HepG2 (cell line): ENCODE measurements around the gene TAS2R60. TPM values are rescaled to one million over a fixed set of nuclear protein-coding genes. Genes with fewer than 3 reads are reported as not detected.

Source experiments
- HCFC1 ChIP-seq: fragments of 150-350 bp; IDR thresholded peaks from 2 replicates; pipeline ENCODE4 v1.6.1; 2014; ENCODE audit warnings: low read depth, low read length
- KLF12 ChIP-seq: sonication (generic); formaldehyde crosslinking; IDR thresholded peaks from 2 replicates; pipeline ENCODE4 v1.4.0; 2020; ENCODE audit warnings: missing genetic modification reagents, borderline replicate concordance
- MTA1 ChIP-seq: sonication (generic); formaldehyde crosslinking; IDR thresholded peaks from 2 replicates; pipeline ENCODE4 v1.4.0; 2020; ENCODE audit warnings: missing genetic modification reagents, mild to moderate bottlenecking, borderline replicate concordance
- NFYC ChIP-seq: IDR thresholded peaks from 2 replicates; pipeline ENCODE4 v1.6.1; 2016; ENCODE audit warnings: missing genetic modification reagents, missing compliant biosample characterization
- POGZ ChIP-seq: sonication (generic); formaldehyde crosslinking; IDR thresholded peaks from 2 replicates; pipeline ENCODE4 v1.4.0; 2020; ENCODE audit warnings: mild to moderate bottlenecking, missing genetic modification reagents
- SMC3 ChIP-seq: IDR thresholded peaks from 2 replicates; pipeline ENCODE4 v1.6.1; 2011; ENCODE audit warnings: low read length, improper control_type of control experiment
- XRCC5 ChIP-seq: fragments of 200-400 bp; formaldehyde crosslinking; optimal IDR thresholded peaks from 2 replicates; pipeline ENCODE3; 2017; ENCODE audit warnings: mild to moderate bottlenecking, low read length
- ZNF251 ChIP-seq: sonication (generic); formaldehyde crosslinking; IDR thresholded peaks from 2 replicates; pipeline ENCODE4 v1.9.0; 2021; ENCODE audit warnings: mild to moderate bottlenecking, missing genetic modification reagents
- ZNF816 ChIP-seq: sonication (generic); formaldehyde crosslinking; IDR thresholded peaks from 2 replicates; pipeline ENCODE4 v1.8.0; 2022; ENCODE audit warnings: missing genetic modification reagents, mild to moderate bottlenecking, borderline replicate concordance
- polyA plus RNA-seq, 8 experiments: library from polyadenylated mRNA; depleted of rRNA in 3 of 8; stranded (reverse) in 7 of 8; unstranded in 1 of 8; fragments of >200 nt; fragmentation: Illumina TruSeq in 4 of 8; extraction: Trizol in 4 of 8; gene quantifications; 2 replicates each; pipeline versions ENCODE4 v1.2.1 to v1.2.3, GENCODE V29; 2011 to 2016; ENCODE audit warnings: low read depth in 4 of 8, missing spikeins in 1 of 8, mixed read lengths in 1 of 8; ENCODE audit not compliant: insufficient read depth in 1 of 8
- total RNA-seq, 5 experiments: library from RNA; depleted of rRNA; stranded (reverse); fragments of >200 nt; fragmentation: Illumina TruSeq; extraction: Trizol; gene quantifications; 2 replicates each; pipeline ENCODE4 v1.2.3, GENCODE V29; 2016; ENCODE audit warnings: low read depth in 1 of 5
- TF ChIP-seq, protein P1 (sequence below): sonication (generic); formaldehyde crosslinking; IDR thresholded peaks from 2 replicates; pipeline ENCODE4 v1.5.0; 2020; ENCODE audit warnings: mild to moderate bottlenecking, missing genetic modification reagents
- TF ChIP-seq, protein P2 (sequence below): IDR thresholded peaks from 2 replicates; pipeline ENCODE4 v1.6.1; 2016; ENCODE audit warnings: low read depth, missing genetic modification reagents, missing compliant biosample characterization
- TF ChIP-seq, protein P3 (sequence below): sonication (generic); formaldehyde crosslinking; IDR thresholded peaks from 2 replicates; pipeline ENCODE4 v1.5.0; 2020; ENCODE audit warnings: missing genetic modification reagents
- TF ChIP-seq, protein P4 (sequence below): sonication (generic); formaldehyde crosslinking; IDR thresholded peaks from 2 replicates; pipeline ENCODE4 v1.5.1; 2020; ENCODE audit warnings: mild to moderate bottlenecking, missing genetic modification reagents, borderline replicate concordance

TAS2R60 gene
- total and polyA plus RNA-seq, 2 of the 13 experiments (the other 11 are each of a cell fraction or from before 2014, with no cell fraction given), result not detected

DNA sequence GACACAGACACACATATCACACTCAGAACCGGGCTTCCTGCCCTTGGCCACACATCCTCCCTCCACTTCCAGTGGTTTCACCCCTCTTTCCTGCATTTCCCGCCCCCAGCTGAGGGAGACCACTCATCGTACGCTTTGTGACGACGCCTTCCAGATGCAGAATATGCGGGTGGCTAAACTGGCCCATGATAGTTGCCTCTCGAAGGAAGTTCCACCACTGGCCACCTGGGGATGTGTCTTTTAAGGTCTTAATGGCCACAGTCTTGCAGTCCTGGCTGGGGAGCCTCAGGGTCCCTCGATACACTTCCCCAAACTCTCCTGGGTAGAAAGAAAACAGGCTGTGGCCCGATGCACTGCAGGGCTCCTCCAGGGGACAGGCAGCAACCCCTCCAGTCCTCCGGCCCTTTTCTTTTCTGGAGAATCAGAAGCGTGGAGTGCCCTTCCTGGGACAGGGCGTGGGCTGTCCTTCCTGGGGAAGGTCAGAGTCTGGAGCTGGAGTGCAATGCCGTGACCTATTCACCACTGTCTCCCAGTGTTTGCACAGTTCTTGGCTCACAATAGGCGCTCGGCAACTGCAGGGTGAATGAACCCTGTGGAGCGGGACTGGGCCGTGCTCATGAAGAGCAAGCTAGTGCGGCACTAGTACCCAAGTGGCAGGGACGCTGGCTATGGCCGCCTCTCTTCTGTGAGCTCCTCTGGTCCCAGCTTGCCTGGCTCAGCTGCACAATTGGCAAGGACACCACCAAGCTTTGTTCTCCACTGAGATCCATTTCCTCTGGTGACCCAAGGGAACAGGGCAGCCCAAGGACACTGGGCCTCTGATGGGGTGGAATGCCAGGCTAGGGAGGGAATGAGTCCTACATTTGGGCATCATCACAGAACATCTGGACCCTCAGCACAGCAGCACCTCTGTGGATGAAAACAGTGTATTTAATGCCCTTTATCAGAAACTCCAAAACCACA is 47.8 kb upstream of the TAS2R60 start (continued):
- TF ChIP-seq, protein P1, sequence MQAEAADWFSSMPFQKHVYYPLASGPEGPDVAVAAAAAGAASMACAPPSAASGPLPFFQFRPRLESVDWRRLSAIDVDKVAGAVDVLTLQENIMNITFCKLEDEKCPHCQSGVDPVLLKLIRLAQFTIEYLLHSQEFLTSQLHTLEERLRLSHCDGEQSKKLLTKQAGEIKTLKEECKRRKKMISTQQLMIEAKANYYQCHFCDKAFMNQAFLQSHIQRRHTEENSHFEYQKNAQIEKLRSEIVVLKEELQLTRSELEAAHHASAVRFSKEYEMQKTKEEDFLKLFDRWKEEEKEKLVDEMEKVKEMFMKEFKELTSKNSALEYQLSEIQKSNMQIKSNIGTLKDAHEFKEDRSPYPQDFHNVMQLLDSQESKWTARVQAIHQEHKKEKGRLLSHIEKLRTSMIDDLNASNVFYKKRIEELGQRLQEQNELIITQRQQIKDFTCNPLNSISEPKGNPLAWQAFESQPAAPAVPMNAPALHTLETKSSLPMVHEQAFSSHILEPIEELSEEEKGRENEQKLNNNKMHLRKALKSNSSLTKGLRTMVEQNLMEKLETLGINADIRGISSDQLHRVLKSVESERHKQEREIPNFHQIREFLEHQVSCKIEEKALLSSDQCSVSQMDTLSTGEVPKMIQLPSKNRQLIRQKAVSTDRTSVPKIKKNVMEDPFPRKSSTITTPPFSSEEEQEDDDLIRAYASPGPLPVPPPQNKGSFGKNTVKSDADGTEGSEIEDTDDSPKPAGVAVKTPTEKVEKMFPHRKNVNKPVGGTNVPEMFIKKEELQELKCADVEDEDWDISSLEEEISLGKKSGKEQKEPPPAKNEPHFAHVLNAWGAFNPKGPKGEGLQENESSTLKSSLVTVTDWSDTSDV (CRISPR knock-in tag), result no peak
- TF ChIP-seq, protein P2, sequence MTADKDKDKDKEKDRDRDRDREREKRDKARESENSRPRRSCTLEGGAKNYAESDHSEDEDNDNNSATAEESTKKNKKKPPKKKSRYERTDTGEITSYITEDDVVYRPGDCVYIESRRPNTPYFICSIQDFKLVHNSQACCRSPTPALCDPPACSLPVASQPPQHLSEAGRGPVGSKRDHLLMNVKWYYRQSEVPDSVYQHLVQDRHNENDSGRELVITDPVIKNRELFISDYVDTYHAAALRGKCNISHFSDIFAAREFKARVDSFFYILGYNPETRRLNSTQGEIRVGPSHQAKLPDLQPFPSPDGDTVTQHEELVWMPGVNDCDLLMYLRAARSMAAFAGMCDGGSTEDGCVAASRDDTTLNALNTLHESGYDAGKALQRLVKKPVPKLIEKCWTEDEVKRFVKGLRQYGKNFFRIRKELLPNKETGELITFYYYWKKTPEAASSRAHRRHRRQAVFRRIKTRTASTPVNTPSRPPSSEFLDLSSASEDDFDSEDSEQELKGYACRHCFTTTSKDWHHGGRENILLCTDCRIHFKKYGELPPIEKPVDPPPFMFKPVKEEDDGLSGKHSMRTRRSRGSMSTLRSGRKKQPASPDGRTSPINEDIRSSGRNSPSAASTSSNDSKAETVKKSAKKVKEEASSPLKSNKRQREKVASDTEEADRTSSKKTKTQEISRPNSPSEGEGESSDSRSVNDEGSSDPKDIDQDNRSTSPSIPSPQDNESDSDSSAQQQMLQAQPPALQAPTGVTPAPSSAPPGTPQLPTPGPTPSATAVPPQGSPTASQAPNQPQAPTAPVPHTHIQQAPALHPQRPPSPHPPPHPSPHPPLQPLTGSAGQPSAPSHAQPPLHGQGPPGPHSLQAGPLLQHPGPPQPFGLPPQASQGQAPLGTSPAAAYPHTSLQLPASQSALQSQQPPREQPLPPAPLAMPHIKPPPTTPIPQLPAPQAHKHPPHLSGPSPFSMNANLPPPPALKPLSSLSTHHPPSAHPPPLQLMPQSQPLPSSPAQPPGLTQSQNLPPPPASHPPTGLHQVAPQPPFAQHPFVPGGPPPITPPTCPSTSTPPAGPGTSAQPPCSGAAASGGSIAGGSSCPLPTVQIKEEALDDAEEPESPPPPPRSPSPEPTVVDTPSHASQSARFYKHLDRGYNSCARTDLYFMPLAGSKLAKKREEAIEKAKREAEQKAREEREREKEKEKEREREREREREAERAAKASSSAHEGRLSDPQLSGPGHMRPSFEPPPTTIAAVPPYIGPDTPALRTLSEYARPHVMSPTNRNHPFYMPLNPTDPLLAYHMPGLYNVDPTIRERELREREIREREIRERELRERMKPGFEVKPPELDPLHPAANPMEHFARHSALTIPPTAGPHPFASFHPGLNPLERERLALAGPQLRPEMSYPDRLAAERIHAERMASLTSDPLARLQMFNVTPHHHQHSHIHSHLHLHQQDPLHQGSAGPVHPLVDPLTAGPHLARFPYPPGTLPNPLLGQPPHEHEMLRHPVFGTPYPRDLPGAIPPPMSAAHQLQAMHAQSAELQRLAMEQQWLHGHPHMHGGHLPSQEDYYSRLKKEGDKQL (CRISPR knock-in tag), result no peak
- TF ChIP-seq ZNF251 (CRISPR knock-in tag) (no peak), SMC3 (no peak), MTA1 (CRISPR knock-in tag) (peak; percentile 86), HCFC1 (no peak), ZNF816 (no peak), KLF12 (CRISPR knock-in tag) (peak; percentile 75; the same call in 1 of the 2 replicates), POGZ (CRISPR knock-in tag) (peak; percentile 46; the same call in 1 of the 2 replicates), NFYC (CRISPR knock-in tag) (no peak), XRCC5 (no peak)
- TF ChIP-seq, protein P3, sequence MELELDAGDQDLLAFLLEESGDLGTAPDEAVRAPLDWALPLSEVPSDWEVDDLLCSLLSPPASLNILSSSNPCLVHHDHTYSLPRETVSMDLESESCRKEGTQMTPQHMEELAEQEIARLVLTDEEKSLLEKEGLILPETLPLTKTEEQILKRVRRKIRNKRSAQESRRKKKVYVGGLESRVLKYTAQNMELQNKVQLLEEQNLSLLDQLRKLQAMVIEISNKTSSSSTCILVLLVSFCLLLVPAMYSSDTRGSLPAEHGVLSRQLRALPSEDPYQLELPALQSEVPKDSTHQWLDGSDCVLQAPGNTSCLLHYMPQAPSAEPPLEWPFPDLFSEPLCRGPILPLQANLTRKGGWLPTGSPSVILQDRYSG (CRISPR knock-in tag), result no peak
- TF ChIP-seq, protein P4, sequence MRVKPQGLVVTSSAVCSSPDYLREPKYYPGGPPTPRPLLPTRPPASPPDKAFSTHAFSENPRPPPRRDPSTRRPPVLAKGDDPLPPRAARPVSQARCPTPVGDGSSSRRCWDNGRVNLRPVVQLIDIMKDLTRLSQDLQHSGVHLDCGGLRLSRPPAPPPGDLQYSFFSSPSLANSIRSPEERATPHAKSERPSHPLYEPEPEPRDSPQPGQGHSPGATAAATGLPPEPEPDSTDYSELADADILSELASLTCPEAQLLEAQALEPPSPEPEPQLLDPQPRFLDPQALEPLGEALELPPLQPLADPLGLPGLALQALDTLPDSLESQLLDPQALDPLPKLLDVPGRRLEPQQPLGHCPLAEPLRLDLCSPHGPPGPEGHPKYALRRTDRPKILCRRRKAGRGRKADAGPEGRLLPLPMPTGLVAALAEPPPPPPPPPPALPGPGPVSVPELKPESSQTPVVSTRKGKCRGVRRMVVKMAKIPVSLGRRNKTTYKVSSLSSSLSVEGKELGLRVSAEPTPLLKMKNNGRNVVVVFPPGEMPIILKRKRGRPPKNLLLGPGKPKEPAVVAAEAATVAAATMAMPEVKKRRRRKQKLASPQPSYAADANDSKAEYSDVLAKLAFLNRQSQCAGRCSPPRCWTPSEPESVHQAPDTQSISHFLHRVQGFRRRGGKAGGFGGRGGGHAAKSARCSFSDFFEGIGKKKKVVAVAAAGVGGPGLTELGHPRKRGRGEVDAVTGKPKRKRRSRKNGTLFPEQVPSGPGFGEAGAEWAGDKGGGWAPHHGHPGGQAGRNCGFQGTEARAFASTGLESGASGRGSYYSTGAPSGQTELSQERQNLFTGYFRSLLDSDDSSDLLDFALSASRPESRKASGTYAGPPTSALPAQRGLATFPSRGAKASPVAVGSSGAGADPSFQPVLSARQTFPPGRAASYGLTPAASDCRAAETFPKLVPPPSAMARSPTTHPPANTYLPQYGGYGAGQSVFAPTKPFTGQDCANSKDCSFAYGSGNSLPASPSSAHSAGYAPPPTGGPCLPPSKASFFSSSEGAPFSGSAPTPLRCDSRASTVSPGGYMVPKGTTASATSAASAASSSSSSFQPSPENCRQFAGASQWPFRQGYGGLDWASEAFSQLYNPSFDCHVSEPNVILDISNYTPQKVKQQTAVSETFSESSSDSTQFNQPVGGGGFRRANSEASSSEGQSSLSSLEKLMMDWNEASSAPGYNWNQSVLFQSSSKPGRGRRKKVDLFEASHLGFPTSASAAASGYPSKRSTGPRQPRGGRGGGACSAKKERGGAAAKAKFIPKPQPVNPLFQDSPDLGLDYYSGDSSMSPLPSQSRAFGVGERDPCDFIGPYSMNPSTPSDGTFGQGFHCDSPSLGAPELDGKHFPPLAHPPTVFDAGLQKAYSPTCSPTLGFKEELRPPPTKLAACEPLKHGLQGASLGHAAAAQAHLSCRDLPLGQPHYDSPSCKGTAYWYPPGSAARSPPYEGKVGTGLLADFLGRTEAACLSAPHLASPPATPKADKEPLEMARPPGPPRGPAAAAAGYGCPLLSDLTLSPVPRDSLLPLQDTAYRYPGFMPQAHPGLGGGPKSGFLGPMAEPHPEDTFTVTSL (CRISPR knock-in tag), result no peak
